ENCODE results near the gene ELN.
A peak's percentile ranks its signal among the peaks of the same experiment; 100 is the strongest.

Gene ELN

DNA sequence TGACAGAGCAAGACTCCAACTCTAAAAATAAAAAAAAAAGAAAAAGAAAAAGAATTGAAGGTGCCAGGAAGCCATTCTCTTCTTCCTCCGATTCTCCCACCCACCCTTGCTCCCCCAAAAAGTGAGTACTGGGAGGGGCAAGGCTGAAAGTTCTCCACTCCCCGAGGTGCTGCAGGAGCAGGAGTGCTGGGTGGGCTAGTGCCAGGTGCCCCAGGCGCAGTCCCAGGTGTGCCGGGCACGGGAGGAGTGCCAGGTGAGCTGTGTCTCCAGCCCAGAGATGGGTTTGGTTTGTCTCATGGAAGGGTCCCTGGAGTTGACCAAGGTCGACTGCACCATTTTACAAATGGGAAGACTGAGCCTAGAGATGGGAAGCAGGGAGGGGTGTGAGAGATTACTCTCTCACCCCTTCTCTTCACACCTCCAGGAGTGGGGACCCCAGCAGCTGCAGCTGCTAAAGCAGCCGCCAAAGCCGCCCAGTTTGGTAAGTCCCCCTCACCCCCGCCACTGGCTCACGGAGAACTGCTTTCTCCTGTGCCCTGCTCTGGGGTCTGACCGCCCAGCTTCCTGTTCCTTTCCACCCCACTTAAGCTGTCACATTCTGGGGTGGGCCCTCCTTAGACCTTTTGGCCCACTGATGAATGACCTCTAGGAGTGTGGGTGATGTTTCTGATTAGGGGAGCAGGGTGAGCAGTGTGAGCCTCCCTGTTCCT lies 29.4 kb downstream of the ELN start:
- DNase-seq (ENCODE audit: insufficient read length, low spot score) (no peak), FAIRE-seq (no peak)
- TF ChIP-seq POU2F2 (IDR thresholded peaks at IDR 0.05; ENCODE audit: low read depth, low read length) (no peak), TAF1 (IDR thresholded peaks at IDR 0.05; ENCODE audit: low read depth, low read length) (no peak), POLR2AphosphoS5 (IDR thresholded peaks at IDR 0.05; ENCODE audit: low read depth, low read length) (no peak), PAX5 (IDR thresholded peaks at IDR 0.05; ENCODE audit: insufficient read depth, low read length, severe bottlenecking) (no peak), SPI1 (IDR thresholded peaks at IDR 0.05; ENCODE audit: low read depth, low read length) (no peak), POLR2A (IDR thresholded peaks at IDR 0.05; ENCODE audit: low read depth, low read length) (no peak)

DNA sequence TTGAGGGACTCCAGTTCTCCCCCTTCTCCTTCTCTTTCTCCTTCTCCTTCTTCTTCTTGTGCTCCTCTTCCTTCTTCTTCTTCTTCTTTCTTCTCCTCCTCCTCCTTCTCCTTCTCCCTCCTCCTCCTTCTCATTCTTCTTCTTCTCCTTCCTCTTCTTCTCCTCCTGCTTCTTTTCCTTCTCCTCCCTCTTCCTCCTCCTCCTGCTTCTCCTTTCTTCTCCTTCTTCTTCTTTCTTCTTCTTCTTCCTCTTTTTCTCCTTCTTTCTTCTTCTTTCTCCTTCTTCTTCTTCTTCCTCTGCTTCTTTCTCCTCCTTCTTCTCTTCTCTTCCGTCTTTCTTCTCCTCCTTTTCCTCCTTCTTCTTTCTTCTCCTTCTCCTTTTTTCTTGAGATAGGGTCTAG lies 30.0 kb downstream of the ELN start:
- DNase-seq (ENCODE audit: insufficient read length, low spot score) (no peak), FAIRE-seq (no peak)
- no peak for TF ChIP-seq POLR2AphosphoS5 (IDR thresholded peaks at IDR 0.05; ENCODE audit: low read depth, low read length)
- no peak for TF ChIP-seq POLR2A (IDR thresholded peaks at IDR 0.05; ENCODE audit: low read depth, low read length)
- TF ChIP-seq POU2F2 (IDR thresholded peaks at IDR 0.05; ENCODE audit: low read depth, low read length), result no peak
- TF ChIP-seq SPI1 (IDR thresholded peaks at IDR 0.05; ENCODE audit: low read depth, low read length), result no peak
- no peak for TF ChIP-seq PAX5 (IDR thresholded peaks at IDR 0.05; ENCODE audit: insufficient read depth, low read length, severe bottlenecking)
- TF ChIP-seq TAF1 (IDR thresholded peaks at IDR 0.05; ENCODE audit: low read depth, low read length), result no peak

DNA sequence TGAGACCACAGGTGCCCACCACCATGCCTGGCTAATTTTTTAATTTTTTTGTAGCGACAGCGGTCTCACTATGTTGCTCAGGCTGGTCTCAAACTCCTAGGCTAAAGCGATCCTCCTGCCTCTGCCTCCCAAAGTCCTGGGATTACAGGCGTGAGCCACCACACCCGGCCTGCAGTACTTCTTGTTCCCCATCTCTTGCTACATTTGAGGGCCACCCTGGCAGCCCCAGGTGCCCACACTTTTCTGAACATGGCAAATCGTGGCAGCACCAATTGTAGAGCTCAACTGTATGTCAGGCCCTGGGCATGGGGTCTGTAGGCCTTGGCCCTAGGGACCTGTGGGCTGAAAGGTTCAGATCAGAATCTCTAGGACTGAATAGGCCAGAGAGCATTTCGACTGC lies 30.5 kb downstream of the ELN start:
- no peak for FAIRE-seq
- TF ChIP-seq TAF1 (IDR thresholded peaks at IDR 0.05; ENCODE audit: low read depth, low read length) (no peak), PAX5 (IDR thresholded peaks at IDR 0.05; ENCODE audit: insufficient read depth, low read length, severe bottlenecking) (no peak), POU2F2 (IDR thresholded peaks at IDR 0.05; ENCODE audit: low read depth, low read length) (no peak), POLR2A (IDR thresholded peaks at IDR 0.05; ENCODE audit: low read depth, low read length) (no peak), POLR2AphosphoS5 (IDR thresholded peaks at IDR 0.05; ENCODE audit: low read depth, low read length) (no peak), SPI1 (IDR thresholded peaks at IDR 0.05; ENCODE audit: low read depth, low read length) (no peak)
- no peak for DNase-seq (ENCODE audit: insufficient read length, low spot score)

DNA sequence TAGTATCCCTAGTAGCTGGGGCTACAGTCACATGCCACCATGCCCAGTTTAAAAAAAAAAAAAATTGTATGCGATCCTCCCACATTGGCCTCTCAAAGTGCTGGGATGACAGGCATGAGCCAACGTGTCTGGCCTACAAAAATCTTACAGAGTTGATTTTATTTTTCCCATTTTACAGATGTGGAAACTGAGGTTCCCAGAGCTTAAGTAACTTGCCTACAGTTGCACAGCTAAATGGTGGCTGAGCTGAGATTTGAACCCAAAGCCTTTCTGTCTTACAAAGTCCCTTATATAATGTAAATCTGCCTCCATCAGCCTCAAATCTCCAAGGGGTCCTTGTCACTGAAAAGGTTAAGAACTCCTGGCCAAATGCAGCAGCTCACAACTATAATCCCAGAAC lies 31.1 kb downstream of the ELN start:
- FAIRE-seq, result no peak
- TF ChIP-seq POU2F2 (IDR thresholded peaks at IDR 0.05; ENCODE audit: low read depth, low read length) (no peak), POLR2A (IDR thresholded peaks at IDR 0.05; ENCODE audit: low read depth, low read length) (no peak), PAX5 (IDR thresholded peaks at IDR 0.05; ENCODE audit: insufficient read depth, low read length, severe bottlenecking) (no peak), POLR2AphosphoS5 (IDR thresholded peaks at IDR 0.05; ENCODE audit: low read depth, low read length) (no peak), TAF1 (IDR thresholded peaks at IDR 0.05; ENCODE audit: low read depth, low read length) (no peak)
- DNase-seq (ENCODE audit: insufficient read length, low spot score), result no peak

DNA sequence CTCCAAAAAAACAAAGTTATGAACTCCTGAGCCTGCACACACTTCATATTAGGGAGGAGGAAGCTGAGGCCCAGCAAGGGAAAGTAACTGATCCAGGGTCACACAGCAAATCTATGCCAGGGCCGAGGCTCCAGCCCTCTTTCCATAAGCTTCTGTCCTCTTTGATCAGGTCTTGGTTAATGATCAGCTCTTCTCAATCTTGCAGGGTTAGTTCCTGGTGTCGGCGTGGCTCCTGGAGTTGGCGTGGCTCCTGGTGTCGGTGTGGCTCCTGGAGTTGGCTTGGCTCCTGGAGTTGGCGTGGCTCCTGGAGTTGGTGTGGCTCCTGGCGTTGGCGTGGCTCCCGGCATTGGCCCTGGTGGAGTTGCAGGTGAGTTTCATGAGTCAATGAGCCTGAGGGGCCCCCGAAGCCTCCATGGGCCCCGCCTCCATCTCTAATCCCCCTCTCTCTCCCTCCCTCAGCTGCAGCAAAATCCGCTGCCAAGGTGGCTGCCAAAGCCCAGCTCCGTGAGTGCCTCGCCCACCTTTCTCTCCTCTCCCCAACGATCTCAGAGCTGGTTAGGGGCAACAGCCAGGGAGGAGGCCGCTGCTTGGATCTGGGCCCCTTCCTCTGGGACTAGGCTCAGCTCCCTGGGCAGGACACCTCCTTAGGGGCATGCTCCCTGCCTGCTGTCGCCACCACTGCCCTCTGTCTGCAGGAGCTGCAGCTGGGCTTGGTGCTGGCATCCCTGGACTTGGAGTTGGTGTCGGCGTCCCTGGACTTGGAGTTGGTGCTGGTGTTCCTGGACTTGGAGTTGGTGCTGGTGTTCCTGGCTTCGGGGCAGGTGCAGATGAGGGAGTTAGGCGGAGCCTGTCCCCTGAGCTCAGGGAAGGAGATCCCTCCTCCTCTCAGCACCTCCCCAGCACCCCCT lies 32.0 kb downstream of the ELN start:
- no peak for TF ChIP-seq PAX5 (IDR thresholded peaks at IDR 0.05; ENCODE audit: insufficient read depth, low read length, severe bottlenecking)
- DNase-seq (ENCODE audit: insufficient read length, low spot score) (no peak), FAIRE-seq (no peak)

DNA sequence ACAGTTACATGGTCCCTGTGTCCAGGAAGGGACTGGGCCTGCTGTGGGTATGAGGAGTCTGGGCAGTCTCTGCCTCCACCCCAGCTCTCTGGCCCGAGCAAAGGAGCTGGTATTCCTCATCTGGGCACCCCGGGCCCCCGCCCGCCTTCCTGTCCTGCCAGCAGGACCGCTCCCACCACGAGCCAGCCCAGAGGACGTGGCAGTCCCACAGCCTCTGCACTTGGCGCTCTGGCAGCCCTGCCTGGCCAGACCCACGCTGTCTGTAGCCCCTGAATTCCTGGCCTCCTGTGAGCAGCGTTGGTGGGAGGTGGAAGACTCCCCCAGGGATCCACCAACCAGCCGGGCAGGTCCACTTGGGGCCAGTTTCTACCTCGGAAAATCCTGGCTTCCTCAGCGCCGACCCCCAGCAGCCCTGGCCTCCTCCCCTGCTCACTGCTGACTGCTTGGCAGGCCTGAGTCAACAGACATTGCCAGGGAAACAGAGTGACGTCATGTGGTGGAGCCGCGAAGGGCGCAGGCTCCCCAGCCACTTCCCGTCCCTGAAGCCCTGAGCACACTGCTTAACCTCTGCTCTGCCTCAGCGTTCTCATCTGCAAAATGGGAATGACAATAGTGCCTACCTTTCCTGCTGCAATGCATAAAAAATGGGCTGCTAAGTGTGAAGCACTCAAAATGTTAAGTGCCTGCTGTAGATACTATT lies 34.0 kb downstream of the ELN start:
- DNase-seq (ENCODE audit: insufficient read length, low spot score) (peak; percentile 72), FAIRE-seq (peak; percentile 88)

DNA sequence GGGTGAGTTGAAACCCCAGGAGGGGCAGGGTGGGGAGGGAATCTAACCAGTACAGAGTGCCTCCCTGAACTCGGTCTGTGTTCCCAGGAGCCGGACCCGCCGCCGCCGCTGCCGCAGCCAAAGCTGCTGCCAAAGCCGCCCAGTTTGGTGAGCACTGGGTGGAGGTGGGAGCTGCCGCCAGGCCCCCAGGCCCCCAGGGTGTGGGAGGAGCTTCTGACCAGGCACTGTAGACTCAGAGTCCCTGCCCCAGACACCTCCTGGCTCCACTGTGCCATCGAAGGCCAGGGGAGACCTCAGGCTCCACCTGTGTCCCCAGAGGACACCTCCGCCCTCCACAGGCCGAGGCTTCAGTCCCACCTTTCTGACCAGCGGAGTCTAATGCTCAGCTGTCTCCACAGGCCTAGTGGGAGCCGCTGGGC lies 35.3 kb downstream of the ELN start:
- no peak for FAIRE-seq
- no peak for DNase-seq (ENCODE audit: insufficient read length, low spot score)
- TF ChIP-seq POLR2A (IDR thresholded peaks at IDR 0.05; ENCODE audit: low read depth, low read length) (no peak), PAX5 (IDR thresholded peaks at IDR 0.05; ENCODE audit: insufficient read depth, low read length, severe bottlenecking) (no peak), TAF1 (IDR thresholded peaks at IDR 0.05; ENCODE audit: low read depth, low read length) (no peak), POU2F2 (IDR thresholded peaks at IDR 0.05; ENCODE audit: low read depth, low read length) (no peak), POLR2AphosphoS5 (IDR thresholded peaks at IDR 0.05; ENCODE audit: low read depth, low read length) (no peak), SPI1 (IDR thresholded peaks at IDR 0.05; ENCODE audit: low read depth, low read length) (no peak)

More for the DNA sequence above, 34.0 kb downstream of the ELN start:
- TF ChIP-seq SPI1 (IDR thresholded peaks at IDR 0.05; ENCODE audit: low read depth, low read length) (peak; percentile 65), POLR2A (IDR thresholded peaks at IDR 0.05; ENCODE audit: low read depth, low read length) (no peak)

DNA sequence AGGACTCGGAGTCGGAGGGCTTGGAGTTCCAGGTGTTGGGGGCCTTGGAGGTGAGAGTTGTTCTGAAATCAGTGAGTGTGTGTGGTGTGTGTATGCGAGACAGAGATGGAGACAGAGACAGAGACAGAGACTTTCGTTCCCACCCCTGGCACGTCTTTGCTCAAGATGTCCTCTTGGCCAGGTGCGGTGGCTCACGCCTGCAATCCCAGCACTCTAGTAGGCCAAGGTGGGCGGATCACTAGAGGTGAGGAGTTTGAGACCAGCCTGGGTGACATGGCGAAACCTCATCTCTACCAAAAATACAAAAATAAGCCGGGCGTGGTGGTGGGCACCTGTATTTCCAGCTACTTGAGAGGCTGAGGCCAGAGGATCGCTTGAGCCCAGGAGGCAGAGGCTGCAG lies 35.7 kb downstream of the ELN start:
- no peak for FAIRE-seq
- TF ChIP-seq POLR2A (IDR thresholded peaks at IDR 0.05; ENCODE audit: low read depth, low read length) (no peak), POLR2AphosphoS5 (IDR thresholded peaks at IDR 0.05; ENCODE audit: low read depth, low read length) (no peak), POU2F2 (IDR thresholded peaks at IDR 0.05; ENCODE audit: low read depth, low read length) (no peak), PAX5 (IDR thresholded peaks at IDR 0.05; ENCODE audit: insufficient read depth, low read length, severe bottlenecking) (no peak), SPI1 (IDR thresholded peaks at IDR 0.05; ENCODE audit: low read depth, low read length) (no peak), TAF1 (IDR thresholded peaks at IDR 0.05; ENCODE audit: low read depth, low read length) (no peak)
- DNase-seq (ENCODE audit: insufficient read length, low spot score), result no peak

DNA sequence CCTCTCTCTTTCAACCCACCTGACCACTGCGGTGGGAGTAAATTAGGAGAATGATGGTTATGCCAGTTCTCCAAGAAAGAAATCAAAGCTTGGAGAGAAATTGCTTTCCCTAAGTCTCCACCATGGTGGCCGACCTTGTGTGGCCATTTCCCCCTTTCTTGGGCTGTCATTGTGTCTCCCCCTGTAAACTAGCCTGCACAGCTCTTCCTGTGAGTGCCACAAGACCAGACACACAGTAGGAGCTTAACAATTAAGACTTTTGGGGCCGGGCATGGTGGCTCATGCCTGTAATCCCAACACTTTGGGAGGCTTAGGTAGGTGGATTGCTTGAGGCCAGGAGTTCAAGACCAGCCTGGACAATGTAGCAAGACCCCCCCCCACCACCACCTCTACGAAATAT lies 36.7 kb downstream of the ELN start:
- DNase-seq (ENCODE audit: insufficient read length, low spot score) (no peak), FAIRE-seq (no peak)
- TF ChIP-seq POLR2A (IDR thresholded peaks at IDR 0.05; ENCODE audit: low read depth, low read length), result no peak
- TF ChIP-seq POLR2AphosphoS5 (IDR thresholded peaks at IDR 0.05; ENCODE audit: low read depth, low read length), result no peak
- TF ChIP-seq SPI1 (IDR thresholded peaks at IDR 0.05; ENCODE audit: low read depth, low read length), result no peak
